ENCODE results near the gene BLM. TPM values are rescaled to one million over a fixed set of nuclear protein-coding genes. Genes with fewer than 3 reads are reported as not detected.

Gene BLM
- total RNA-seq, 1 donor from 2014 or later, result 1.5 TPM

GRCh38 chr15:90711418-90711824 is 5.7 kb upstream of the BLM start:
- no peak for ATAC-seq
- intact Hi-C loops (cut with DNase I), result loop anchor here (10.0 kb wide), 1 partner anchor 163 kb away; no protein-coding TSS in a partner anchor
- H3K9me3 ChIP-seq, result no peaks in the 10 kb centered on the region

GRCh38 chr15:90711842-90712241 is 5.3 kb upstream of the BLM start:
- Histone ChIP-seq H3K27ac (no peak overlapping the region), H3K36me3 (no peaks in the 10 kb centered on the region), H3K9me3 (no peaks in the 10 kb centered on the region), H3K4me3 (no peak overlapping the region), H3K4me1 (peaks cover 4% of the 10 kb centered on the region), H3K27me3 (no peaks in the 10 kb centered on the region)
- TF ChIP-seq CTCF (IDR thresholded peaks at IDR 0.05), result no peak
- intact Hi-C loops (cut with DNase I), result loop anchor here (10.0 kb wide), 1 partner anchor 163 kb away; no protein-coding TSS in a partner anchor
- ATAC-seq, result no peak
- no peak for DNase-seq

More at GRCh38 chr15:90711418-90711824, 5.7 kb upstream of the BLM start:
- Histone ChIP-seq H3K27ac (no peak overlapping the region), H3K27me3 (no peaks in the 10 kb centered on the region), H3K36me3 (no peaks in the 10 kb centered on the region), H3K4me1 (peaks cover 4% of the 10 kb centered on the region), H3K4me3 (no peak overlapping the region)
- TF ChIP-seq CTCF (IDR thresholded peaks at IDR 0.05), result no peak
- DNase-seq, result no peak

GRCh38 chr15:90713081-90713480 is 4.1 kb upstream of the BLM start:
- intact Hi-C loops (cut with DNase I), result loop anchor here (10.0 kb wide), 1 partner anchor 162 kb away; no protein-coding TSS in a partner anchor
- peaks cover 11% of the 10 kb centered on the region for H3K4me1 ChIP-seq
- no peak overlapping the region for H3K27ac ChIP-seq
- H3K4me3 ChIP-seq, result no peak overlapping the region
- no peaks in the 10 kb centered on the region for H3K27me3 ChIP-seq
- no peaks in the 10 kb centered on the region for H3K9me3 ChIP-seq
- TF ChIP-seq CTCF (IDR thresholded peaks at IDR 0.05), result no peak
- ATAC-seq (no peak), DNase-seq (no peak)
- H3K36me3 ChIP-seq, result no peaks in the 10 kb centered on the region

- no peak for ATAC-seq
- TF ChIP-seq CTCF (IDR thresholded peaks at IDR 0.05), result no peak
- intact Hi-C loops (cut with DNase I), result loop anchor here (10.0 kb wide), 1 partner anchor 158 kb away; no protein-coding TSS in a partner anchor
These were observed 700 bp upstream of the BLM start for GRCh38 chr15:90716317-90716975.

GRCh38 chr15:90718232-90718631 is 1.1 kb downstream of the BLM start:
- H3K27me3 ChIP-seq, result no peaks in the 10 kb centered on the region
- no peak for ATAC-seq
- no peak for TF ChIP-seq CTCF (IDR thresholded peaks at IDR 0.05)
- H3K9me3 ChIP-seq, result no peaks in the 10 kb centered on the region
- no peak overlapping the region for H3K4me3 ChIP-seq
- intact Hi-C loops (cut with DNase I), result loop anchor here (10.0 kb wide), 1 partner anchor 157 kb away; no protein-coding TSS in a partner anchor
- no peaks in the 10 kb centered on the region for H3K36me3 ChIP-seq
- no peak for DNase-seq
- H3K4me1 ChIP-seq, result peaks cover 12% of the 10 kb centered on the region
- no peak overlapping the region for H3K27ac ChIP-seq

More at GRCh38 chr15:90716317-90716975, 700 bp upstream of the BLM start:
- Histone ChIP-seq H3K27me3 (no peaks in the 10 kb centered on the region), H3K27ac (peak overlapping the region; percentile 97), H3K36me3 (no peaks in the 10 kb centered on the region), H3K4me1 (peaks cover 12% of the 10 kb centered on the region), H3K4me3 (peak overlapping the region; percentile 80), H3K9me3 (no peaks in the 10 kb centered on the region)
- DNase-seq, result no peak
